Measurements from ENCODE around the gene SGSM2.
"Not testable (repeated sequence)": the region's sequence is repeated elsewhere in the genome, so short reads cannot be mapped to it uniquely, and the experiment has no call there.

SGSM2 gene

DNA sequence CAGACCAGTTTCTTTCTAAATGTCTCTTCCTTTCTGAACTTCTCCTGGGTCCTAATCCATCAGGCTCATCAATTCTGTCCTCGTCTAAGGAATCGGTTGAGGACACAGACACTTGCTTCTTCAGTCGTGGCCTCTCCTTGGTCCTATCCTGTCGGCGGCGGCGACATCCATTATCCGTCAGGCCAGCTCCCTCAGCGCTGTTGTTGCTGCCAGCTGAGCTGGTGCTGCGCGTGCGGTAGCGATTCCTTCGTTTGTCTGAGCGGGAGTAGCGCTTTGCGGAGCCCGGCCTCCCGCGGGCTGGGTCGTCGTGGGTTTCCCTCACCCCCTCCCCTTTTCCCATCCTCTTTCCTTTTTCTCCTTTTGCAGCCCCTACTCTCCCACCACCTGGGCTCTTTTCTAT, 37.5 kb upstream of the SGSM2 start:
- TF ChIP-seq, protein P1, sequence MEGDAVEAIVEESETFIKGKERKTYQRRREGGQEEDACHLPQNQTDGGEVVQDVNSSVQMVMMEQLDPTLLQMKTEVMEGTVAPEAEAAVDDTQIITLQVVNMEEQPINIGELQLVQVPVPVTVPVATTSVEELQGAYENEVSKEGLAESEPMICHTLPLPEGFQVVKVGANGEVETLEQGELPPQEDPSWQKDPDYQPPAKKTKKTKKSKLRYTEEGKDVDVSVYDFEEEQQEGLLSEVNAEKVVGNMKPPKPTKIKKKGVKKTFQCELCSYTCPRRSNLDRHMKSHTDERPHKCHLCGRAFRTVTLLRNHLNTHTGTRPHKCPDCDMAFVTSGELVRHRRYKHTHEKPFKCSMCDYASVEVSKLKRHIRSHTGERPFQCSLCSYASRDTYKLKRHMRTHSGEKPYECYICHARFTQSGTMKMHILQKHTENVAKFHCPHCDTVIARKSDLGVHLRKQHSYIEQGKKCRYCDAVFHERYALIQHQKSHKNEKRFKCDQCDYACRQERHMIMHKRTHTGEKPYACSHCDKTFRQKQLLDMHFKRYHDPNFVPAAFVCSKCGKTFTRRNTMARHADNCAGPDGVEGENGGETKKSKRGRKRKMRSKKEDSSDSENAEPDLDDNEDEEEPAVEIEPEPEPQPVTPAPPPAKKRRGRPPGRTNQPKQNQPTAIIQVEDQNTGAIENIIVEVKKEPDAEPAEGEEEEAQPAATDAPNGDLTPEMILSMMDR (IDR thresholded peaks at IDR 0.05; ENCODE audit: low read depth, low read length): no peak
- no peak overlapping the region for H3K4me3 ChIP-seq (ENCODE audit: low read depth, low read length)
- DNase-seq (ENCODE audit: low read depth, low spot score): no peak
- in situ Hi-C loops (cut with HindIII; ENCODE audit: low sequenced_read_pairs): no loop called here

DNA sequence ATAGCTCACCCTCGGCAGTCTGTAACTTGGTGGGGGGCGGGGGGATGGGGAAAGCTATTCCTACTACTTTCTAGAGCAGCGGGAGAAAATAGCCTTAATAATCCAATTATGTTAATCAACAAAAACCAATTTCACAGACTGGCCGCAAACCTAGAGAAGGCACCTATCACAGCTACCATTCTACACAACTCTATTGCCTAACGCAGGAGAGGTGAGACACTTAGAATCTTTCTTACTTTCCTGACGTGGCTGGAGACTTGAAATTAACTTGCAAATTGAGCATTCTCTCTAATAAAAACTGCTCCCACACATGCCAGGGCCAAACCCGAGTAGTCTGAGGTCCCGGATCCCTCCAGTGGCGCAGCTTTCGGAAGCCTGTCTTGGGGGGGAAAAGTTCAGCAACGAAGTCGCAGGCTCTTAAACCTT, 34.5 kb upstream of the SGSM2 start:
- in situ Hi-C loops (cut with HindIII; ENCODE audit: low sequenced_read_pairs): no loop called here
- H3K4me3 ChIP-seq (ENCODE audit: low read depth, low read length): peak overlapping the region; percentile 82
- DNase-seq (ENCODE audit: low read depth, low spot score): peak; percentile 22
- TF ChIP-seq, protein P1 (IDR thresholded peaks at IDR 0.05; ENCODE audit: low read depth, low read length): no peak

DNA sequence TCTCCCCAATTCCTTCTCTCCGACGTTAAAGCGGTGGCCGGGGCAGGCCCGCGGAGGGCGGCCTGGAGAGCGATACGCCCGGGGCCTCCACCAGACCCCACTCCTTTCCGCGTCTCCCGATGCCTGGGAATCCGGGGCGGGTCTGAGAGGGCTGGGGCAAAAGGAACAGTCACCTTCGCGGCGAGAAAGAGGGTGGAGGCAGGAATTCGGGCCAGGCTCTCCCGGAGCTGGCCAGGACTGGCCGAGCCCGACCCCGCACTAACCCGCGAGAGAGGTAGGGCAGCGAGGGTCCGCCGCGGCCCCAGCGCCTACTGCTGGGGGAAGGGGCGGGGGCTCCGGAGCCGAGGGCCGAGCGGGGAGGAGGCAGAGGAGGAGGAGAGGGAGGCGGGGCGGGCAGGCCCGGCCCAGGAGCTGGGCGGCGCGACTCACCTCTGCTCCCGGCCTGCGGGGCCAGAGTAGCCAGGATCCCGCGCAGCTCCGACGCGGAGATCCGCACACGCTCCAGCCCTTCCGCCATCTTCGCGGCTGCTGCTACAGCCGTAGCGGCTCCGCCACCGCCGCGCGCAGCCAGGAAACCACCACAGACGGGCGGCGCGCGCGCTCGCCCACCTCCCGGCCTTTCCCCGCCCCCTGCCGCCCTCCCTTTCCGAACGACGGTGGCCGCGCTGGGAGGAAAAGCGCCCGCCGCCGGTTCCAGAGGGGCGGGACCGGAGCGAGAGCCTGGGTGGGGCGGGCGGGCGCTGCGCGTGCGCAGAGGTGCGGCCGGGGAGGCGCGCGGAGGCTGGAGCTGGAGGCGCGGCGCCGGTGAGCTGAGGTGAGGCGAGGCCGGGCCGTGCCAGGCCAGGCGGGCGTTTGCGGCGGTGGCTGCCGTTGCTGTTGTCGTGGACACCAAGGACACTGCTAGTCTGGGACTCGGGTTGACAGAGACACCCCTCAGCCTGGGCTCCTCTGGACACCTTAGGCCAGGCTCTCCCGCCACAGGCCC, 33.8 kb upstream of the SGSM2 start, which contains the start of the genes SMG6 and SRR:
Gene SMG6, minus strand, starts transcription at position 582 of the 985 bp plus-strand sequence. Its CDS starts 65 bp downstream, at position 517.
Gene SRR, plus strand, starts transcription at position 747 of the 985 bp plus-strand sequence. CDS start 11,611 bp downstream, outside the sequence.
- H3K4me3 ChIP-seq (ENCODE audit: low read depth, low read length): peak within 1 kb of the TSS; percentile 82
- DNase-seq (ENCODE audit: low read depth, low spot score): peak; percentile 92
- TF ChIP-seq, protein P1 (IDR thresholded peaks at IDR 0.05; ENCODE audit: low read depth, low read length): no peak
- in situ Hi-C loops (cut with HindIII; ENCODE audit: low sequenced_read_pairs): no loop called here

DNA sequence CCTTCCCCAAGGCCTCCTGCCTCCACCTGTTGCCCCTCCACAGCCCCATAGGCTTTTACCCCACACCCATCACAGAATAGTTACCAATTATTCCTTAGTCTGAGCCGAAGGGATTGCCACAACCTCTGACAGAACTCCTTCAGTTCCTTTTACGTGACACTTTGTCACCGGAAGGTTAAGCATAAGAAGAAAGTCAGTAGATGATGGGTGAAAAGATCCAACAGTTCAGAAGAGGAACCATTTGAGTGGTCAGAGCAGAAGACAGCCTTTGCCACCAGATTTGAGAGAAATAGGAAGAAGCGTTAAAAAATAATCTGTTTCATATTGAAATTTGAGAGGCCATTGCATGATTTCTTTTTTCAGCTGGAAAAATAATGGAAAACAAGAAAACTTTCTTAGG, 32.4 kb upstream of the SGSM2 start:
- in situ Hi-C loops (cut with HindIII; ENCODE audit: low sequenced_read_pairs): no loop called here
- no peak for DNase-seq (ENCODE audit: low read depth, low spot score)
- TF ChIP-seq, protein P1 (IDR thresholded peaks at IDR 0.05; ENCODE audit: low read depth, low read length): no peak
- no peak overlapping the region for H3K4me3 ChIP-seq (ENCODE audit: low read depth, low read length)

DNA sequence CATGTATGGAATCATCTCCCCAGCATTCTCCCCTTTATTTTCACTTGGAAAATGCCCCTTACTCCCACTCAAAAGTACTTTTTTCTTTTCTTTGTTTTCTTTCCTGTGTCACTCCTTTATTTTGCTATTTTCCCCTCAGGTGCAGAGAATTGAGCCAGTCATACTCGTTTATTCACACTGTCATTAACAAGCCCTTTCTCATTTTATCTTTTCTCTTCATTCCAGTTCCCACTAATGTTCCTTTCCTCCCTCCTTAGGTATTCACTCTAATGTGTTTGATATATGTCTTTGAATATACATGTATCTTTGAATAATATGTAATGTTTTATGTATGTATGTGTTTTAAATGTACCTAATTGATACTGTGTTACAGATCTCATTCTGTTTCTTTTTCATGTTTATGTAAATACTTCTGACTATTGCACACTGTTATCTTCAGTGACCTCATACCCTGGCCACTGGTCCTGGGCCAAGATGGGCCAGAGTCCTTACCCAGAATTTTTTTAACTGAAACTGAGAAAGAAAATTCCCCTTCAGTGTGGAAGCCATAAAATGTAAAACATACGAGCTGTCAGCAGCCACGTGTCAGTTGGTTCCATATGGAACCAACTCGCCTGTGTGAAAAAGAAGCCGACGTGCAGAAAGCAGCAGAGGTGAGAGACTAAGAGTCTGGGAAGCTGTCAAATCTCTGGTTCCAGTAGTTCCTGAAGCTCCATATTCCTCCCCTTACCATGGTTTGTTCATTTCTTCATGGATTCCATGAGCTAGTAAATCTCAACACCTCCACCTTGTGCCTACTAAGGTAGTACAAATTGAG, 27.8 kb upstream of the SGSM2 start:
- TF ChIP-seq, protein P1 (IDR thresholded peaks at IDR 0.05; ENCODE audit: low read depth, low read length): no peak
- no peak overlapping the region for H3K4me3 ChIP-seq (ENCODE audit: low read depth, low read length)
- DNase-seq (ENCODE audit: low read depth, low spot score): no peak
- in situ Hi-C loops (cut with HindIII; ENCODE audit: low sequenced_read_pairs): no loop called here

DNA sequence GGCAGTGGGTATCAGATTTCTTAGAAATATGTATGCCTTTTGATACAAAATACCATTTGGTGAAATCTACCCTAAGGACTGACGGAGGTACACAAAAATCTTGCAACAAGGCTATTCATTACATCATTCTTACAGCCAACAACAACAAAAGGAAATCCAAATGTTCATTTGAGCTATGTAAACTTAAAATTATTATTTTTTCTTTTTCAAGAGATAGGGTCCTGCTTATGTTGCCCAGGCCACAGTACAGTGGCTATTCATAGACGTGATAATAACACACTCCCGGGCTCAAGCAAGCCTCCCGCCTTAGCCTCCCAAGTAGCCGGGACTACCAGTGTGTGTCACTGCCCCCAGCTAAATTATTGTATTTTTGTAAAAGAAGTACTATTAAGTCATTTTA, 24.6 kb upstream of the SGSM2 start:
- in situ Hi-C loops (cut with HindIII; ENCODE audit: low sequenced_read_pairs): no loop called here
- no peak for DNase-seq (ENCODE audit: low read depth, low spot score)
- H3K4me3 ChIP-seq (ENCODE audit: low read depth, low read length): no peak overlapping the region
- TF ChIP-seq, protein P1 (IDR thresholded peaks at IDR 0.05; ENCODE audit: low read depth, low read length): no peak

DNA sequence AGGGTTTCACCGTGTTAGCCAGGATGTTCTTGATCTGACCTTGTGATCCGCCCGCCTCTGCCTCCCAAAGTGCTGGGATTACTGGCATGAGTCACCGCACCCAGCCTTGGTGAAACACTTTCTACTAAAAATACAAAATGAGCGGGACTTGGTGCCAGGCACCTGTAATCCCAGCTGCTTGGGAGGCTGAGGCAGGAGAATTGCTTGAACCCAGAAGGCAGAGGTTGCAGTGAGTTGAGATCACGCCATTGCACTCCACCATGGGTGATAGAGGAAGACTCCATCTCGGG, 20.4 kb upstream of the SGSM2 start:
- in situ Hi-C loops (cut with HindIII; ENCODE audit: low sequenced_read_pairs); H3K4me3 ChIP-seq (ENCODE audit: low read depth, low read length); DNase-seq (ENCODE audit: low read depth, low spot score): not testable (repeated sequence)

Measured in astrocyte of the spinal cord (primary cell).